ENCODE data around the gene TANK.

GRCh38 chr2:161178756-161179155 is 18.5 kb downstream of the TANK start:
- TF ChIP-seq, protein P1, sequence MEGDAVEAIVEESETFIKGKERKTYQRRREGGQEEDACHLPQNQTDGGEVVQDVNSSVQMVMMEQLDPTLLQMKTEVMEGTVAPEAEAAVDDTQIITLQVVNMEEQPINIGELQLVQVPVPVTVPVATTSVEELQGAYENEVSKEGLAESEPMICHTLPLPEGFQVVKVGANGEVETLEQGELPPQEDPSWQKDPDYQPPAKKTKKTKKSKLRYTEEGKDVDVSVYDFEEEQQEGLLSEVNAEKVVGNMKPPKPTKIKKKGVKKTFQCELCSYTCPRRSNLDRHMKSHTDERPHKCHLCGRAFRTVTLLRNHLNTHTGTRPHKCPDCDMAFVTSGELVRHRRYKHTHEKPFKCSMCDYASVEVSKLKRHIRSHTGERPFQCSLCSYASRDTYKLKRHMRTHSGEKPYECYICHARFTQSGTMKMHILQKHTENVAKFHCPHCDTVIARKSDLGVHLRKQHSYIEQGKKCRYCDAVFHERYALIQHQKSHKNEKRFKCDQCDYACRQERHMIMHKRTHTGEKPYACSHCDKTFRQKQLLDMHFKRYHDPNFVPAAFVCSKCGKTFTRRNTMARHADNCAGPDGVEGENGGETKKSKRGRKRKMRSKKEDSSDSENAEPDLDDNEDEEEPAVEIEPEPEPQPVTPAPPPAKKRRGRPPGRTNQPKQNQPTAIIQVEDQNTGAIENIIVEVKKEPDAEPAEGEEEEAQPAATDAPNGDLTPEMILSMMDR (conservative IDR thresholded peaks at IDR 0.05): no peak
- no peak for TF ChIP-seq ZFX (IDR thresholded peaks at IDR 0.05)

All from C4-2B (cell line).